ENCODE results near the gene TRMO. TPM values are rescaled to one million over a fixed set of nuclear protein-coding genes. Genes with fewer than 3 reads are reported as not detected.

The TRMO gene
- total RNA-seq, 1 donor from 2014 or later: 8.5 TPM

GRCh38 chr9:97880336-97880735 lies 42.0 kb downstream of the TRMO start:
- H3K27ac Mint-ChIP-seq (ENCODE audit: unreplicated experiment): no peak overlapping the region
- peaks cover 7% of the 10 kb centered on the region for H3K27me3 Mint-ChIP-seq (ENCODE audit: low read depth, unreplicated experiment)
- H3K9me3 Mint-ChIP-seq (ENCODE audit: unreplicated experiment): no peaks in the 10 kb centered on the region

GRCh38 chr9:97876061-97876460 lies 46.2 kb downstream of the TRMO start:
- TF ChIP-seq EZH2 (IDR thresholded peaks at IDR 0.05; ENCODE audit: insufficient read depth, low read length): no peak
- Mint-ChIP-seq H3K27me3 (ENCODE audit: low read depth, unreplicated experiment) (peaks cover 3% of the 10 kb centered on the region), H3K4me3 (ENCODE audit: unreplicated experiment) (no peak overlapping the region), H3K4me1 (ENCODE audit: low read depth, unreplicated experiment) (peaks cover 15% of the 10 kb centered on the region), H3K9me3 (ENCODE audit: unreplicated experiment) (peaks cover 4% of the 10 kb centered on the region), H3K36me3 (ENCODE audit: low read depth, unreplicated experiment) (no peaks in the 10 kb centered on the region), H3K27ac (ENCODE audit: unreplicated experiment) (peak overlapping the region; percentile 99)
- H3K4me3 ChIP-seq (ENCODE audit: insufficient read depth, low read depth, low read length): no peak overlapping the region
- DNase-seq (ENCODE audit: low read depth) (no peak), FAIRE-seq (no peak)
- peaks cover 15% of the 10 kb centered on the region for H3K4me1 ChIP-seq (ENCODE audit: insufficient read depth, low read length)
- H3K27me3 ChIP-seq (ENCODE audit: insufficient read depth, low read length): no peaks in the 10 kb centered on the region
- peaks cover 3% of the 10 kb centered on the region for H4K20me1 ChIP-seq (ENCODE audit: insufficient read depth, low read length)
- no peaks in the 10 kb centered on the region for H3K9me3 ChIP-seq (ENCODE audit: insufficient read depth, low read depth, low read length)
- H2AFZ ChIP-seq (ENCODE audit: low read depth, low read length): no peak overlapping the region
- peak overlapping the region; percentile 56 for H3K9ac ChIP-seq (ENCODE audit: low read length)
- no peaks in the 10 kb centered on the region for H3K36me3 ChIP-seq (ENCODE audit: insufficient read depth, low read length)
- H3K4me2 ChIP-seq (ENCODE audit: low read length): peak overlapping the region; percentile 81
- peak overlapping the region; percentile 90 for H3K27ac ChIP-seq (ENCODE audit: low read depth, low read length)
- H3K79me2 ChIP-seq (ENCODE audit: insufficient read depth, low read length): no peaks in the 10 kb centered on the region

More at GRCh38 chr9:97880336-97880735, 42.0 kb downstream of the TRMO start:
- Mint-ChIP-seq H3K4me1 (ENCODE audit: low read depth, unreplicated experiment) (peaks cover 15% of the 10 kb centered on the region), H3K36me3 (ENCODE audit: low read depth, unreplicated experiment) (no peaks in the 10 kb centered on the region), H3K4me3 (ENCODE audit: unreplicated experiment) (no peak overlapping the region)
- H3K4me1 ChIP-seq (ENCODE audit: insufficient read depth, low read length): peaks cover 15% of the 10 kb centered on the region
- H3K79me2 ChIP-seq (ENCODE audit: insufficient read depth, low read length): no peaks in the 10 kb centered on the region
- H3K27ac ChIP-seq (ENCODE audit: low read depth, low read length): no peak overlapping the region
- H4K20me1 ChIP-seq (ENCODE audit: insufficient read depth, low read length): peaks cover 3% of the 10 kb centered on the region
- TF ChIP-seq CTCF (IDR thresholded peaks at IDR 0.05; ENCODE audit: insufficient read depth, low read depth, low read length) (no peak), EZH2 (IDR thresholded peaks at IDR 0.05; ENCODE audit: insufficient read depth, low read length) (no peak)
- no peaks in the 10 kb centered on the region for H3K27me3 ChIP-seq (ENCODE audit: insufficient read depth, low read length)
- no peak overlapping the region for H3K4me3 ChIP-seq (ENCODE audit: insufficient read depth, low read depth, low read length)
- FAIRE-seq (no peak), DNase-seq (ENCODE audit: low read depth) (peak; percentile 47)
- H3K4me2 ChIP-seq (ENCODE audit: low read length): no peak overlapping the region
- H2AFZ ChIP-seq (ENCODE audit: low read depth, low read length): no peak overlapping the region
- no peaks in the 10 kb centered on the region for H3K36me3 ChIP-seq (ENCODE audit: insufficient read depth, low read length)
- H3K9ac ChIP-seq (ENCODE audit: low read length): no peak overlapping the region
- no peaks in the 10 kb centered on the region for H3K9me3 ChIP-seq (ENCODE audit: insufficient read depth, low read depth, low read length)

GRCh38 chr9:97875111-97875510 lies 47.2 kb downstream of the TRMO start:
- no peak for TF ChIP-seq EZH2 (IDR thresholded peaks at IDR 0.05; ENCODE audit: insufficient read depth, low read length)
- TF ChIP-seq CTCF (IDR thresholded peaks at IDR 0.05; ENCODE audit: insufficient read depth, low read depth, low read length): no peak
- Histone ChIP-seq H3K9ac (ENCODE audit: low read length) (no peak overlapping the region), H3K79me2 (ENCODE audit: insufficient read depth, low read length) (no peaks in the 10 kb centered on the region), H2AFZ (ENCODE audit: low read depth, low read length) (no peak overlapping the region), H3K36me3 (ENCODE audit: insufficient read depth, low read length) (no peaks in the 10 kb centered on the region), H3K27me3 (ENCODE audit: insufficient read depth, low read length) (peaks cover 2% of the 10 kb centered on the region), H4K20me1 (ENCODE audit: insufficient read depth, low read length) (peaks cover 3% of the 10 kb centered on the region), H3K4me2 (ENCODE audit: low read length) (no peak overlapping the region), H3K9me3 (ENCODE audit: insufficient read depth, low read depth, low read length) (no peaks in the 10 kb centered on the region), H3K4me1 (ENCODE audit: insufficient read depth, low read length) (peaks cover 15% of the 10 kb centered on the region), H3K27ac (ENCODE audit: low read depth, low read length) (no peak overlapping the region), H3K4me3 (ENCODE audit: insufficient read depth, low read depth, low read length) (no peak overlapping the region)
- no peaks in the 10 kb centered on the region for H3K27me3 Mint-ChIP-seq (ENCODE audit: low read depth, unreplicated experiment)
- peaks cover 15% of the 10 kb centered on the region for H3K4me1 Mint-ChIP-seq (ENCODE audit: low read depth, unreplicated experiment)
- no peak overlapping the region for H3K4me3 Mint-ChIP-seq (ENCODE audit: unreplicated experiment)
- no peak overlapping the region for H3K27ac Mint-ChIP-seq (ENCODE audit: unreplicated experiment)
- no peak for FAIRE-seq
- peaks cover 4% of the 10 kb centered on the region for H3K9me3 Mint-ChIP-seq (ENCODE audit: unreplicated experiment)
- H3K36me3 Mint-ChIP-seq (ENCODE audit: low read depth, unreplicated experiment): no peaks in the 10 kb centered on the region
- DNase-seq (ENCODE audit: low read depth): no peak

Measured in astrocyte (in vitro differentiated cells and primary cell).